ENCODE results near the gene SLC39A6. TPM values are rescaled to one million over a fixed set of nuclear protein-coding genes. Genes with fewer than 3 reads are reported as not detected.

SLC39A6 gene
- total and polyA plus RNA-seq, 2 of the 13 experiments (the other 11 are each of a cell fraction or from before 2014, with no cell fraction given), result 41.7 to 59.2 TPM

GRCh38 chr18:36176177-36176584, 47.0 kb upstream of the SLC39A6 start (continued):
- TF ChIP-seq, protein P1, sequence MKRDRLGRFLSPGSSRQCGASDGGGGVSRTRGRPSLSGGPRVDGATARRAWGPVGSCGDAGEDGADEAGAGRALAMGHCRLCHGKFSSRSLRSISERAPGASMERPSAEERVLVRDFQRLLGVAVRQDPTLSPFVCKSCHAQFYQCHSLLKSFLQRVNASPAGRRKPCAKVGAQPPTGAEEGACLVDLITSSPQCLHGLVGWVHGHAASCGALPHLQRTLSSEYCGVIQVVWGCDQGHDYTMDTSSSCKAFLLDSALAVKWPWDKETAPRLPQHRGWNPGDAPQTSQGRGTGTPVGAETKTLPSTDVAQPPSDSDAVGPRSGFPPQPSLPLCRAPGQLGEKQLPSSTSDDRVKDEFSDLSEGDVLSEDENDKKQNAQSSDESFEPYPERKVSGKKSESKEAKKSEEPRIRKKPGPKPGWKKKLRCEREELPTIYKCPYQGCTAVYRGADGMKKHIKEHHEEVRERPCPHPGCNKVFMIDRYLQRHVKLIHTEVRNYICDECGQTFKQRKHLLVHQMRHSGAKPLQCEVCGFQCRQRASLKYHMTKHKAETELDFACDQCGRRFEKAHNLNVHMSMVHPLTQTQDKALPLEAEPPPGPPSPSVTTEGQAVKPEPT (CRISPR knock-in tag; IDR thresholded peaks at IDR 0.05; ENCODE audit: low read depth), result 0 out of 2 replicates have a peak, but pooled peaks have one; percentile 58
- TF ChIP-seq NR2F1 (CRISPR knock-in tag; IDR thresholded peaks at IDR 0.05) (peak in 1 of 2 experiments; percentile 44; a peak in 2 of 4 replicates), AHR (CRISPR knock-in tag; IDR thresholded peaks at IDR 0.05) (peak; percentile 58; the same call in 1 of the 2 replicates), KLF6 (CRISPR knock-in tag; IDR thresholded peaks at IDR 0.05) (no peak), KMT2A (CRISPR knock-in tag; IDR thresholded peaks at IDR 0.05) (peak; percentile 64; the same call in 1 of the 2 replicates), ARID4A (CRISPR knock-in tag; IDR thresholded peaks at IDR 0.05; ENCODE audit: borderline replicate concordance) (peak; percentile 80; the same call in 1 of the 2 replicates), SMARCE1 (IDR thresholded peaks at IDR 0.05; ENCODE audit: borderline replicate concordance) (no peak), ZNF441 (CRISPR knock-in tag; IDR thresholded peaks at IDR 0.05; ENCODE audit: borderline replicate concordance) (peak; percentile 71), SOX13 (IDR thresholded peaks at IDR 0.05) (peak; percentile 61; the same call in 1 of the 2 replicates), SOX13 (CRISPR knock-in tag; conservative IDR thresholded peaks at IDR 0.05 in 1 of 2, IDR thresholded peaks at IDR 0.05 in 1 of 2) (peak in 1 of 2 experiments; percentile 86; a peak in 2 of 4 replicates), ONECUT2 (CRISPR knock-in tag; IDR thresholded peaks at IDR 0.05) (peak; percentile 40; the same call in 1 of the 2 replicates), CBX5 (CRISPR knock-in tag; IDR thresholded peaks at IDR 0.05; ENCODE audit: borderline replicate concordance) (peak; percentile 94; the same call in 1 of the 2 replicates), SMYD3 (CRISPR knock-in tag; IDR thresholded peaks at IDR 0.05) (no peak), ZSCAN25 (CRISPR knock-in tag; IDR thresholded peaks at IDR 0.05) (peak; percentile 30; the same call in 1 of the 2 replicates), ZNF530 (CRISPR knock-in tag; IDR thresholded peaks at IDR 0.05; ENCODE audit: low read depth) (no peak), JDP2 (CRISPR knock-in tag; IDR thresholded peaks at IDR 0.05; ENCODE audit: borderline replicate concordance) (no peak), HOXA3 (CRISPR knock-in tag; IDR thresholded peaks at IDR 0.05) (peak; percentile 91), BRCA1 (CRISPR knock-in tag; IDR thresholded peaks at IDR 0.05) (no peak; the same call in 1 of the 2 replicates), FOXO1 (CRISPR knock-in tag; IDR thresholded peaks at IDR 0.05) (peak; percentile 88), POGZ (CRISPR knock-in tag; IDR thresholded peaks at IDR 0.05) (peak; percentile 87)
- TF ChIP-seq, protein P2, sequence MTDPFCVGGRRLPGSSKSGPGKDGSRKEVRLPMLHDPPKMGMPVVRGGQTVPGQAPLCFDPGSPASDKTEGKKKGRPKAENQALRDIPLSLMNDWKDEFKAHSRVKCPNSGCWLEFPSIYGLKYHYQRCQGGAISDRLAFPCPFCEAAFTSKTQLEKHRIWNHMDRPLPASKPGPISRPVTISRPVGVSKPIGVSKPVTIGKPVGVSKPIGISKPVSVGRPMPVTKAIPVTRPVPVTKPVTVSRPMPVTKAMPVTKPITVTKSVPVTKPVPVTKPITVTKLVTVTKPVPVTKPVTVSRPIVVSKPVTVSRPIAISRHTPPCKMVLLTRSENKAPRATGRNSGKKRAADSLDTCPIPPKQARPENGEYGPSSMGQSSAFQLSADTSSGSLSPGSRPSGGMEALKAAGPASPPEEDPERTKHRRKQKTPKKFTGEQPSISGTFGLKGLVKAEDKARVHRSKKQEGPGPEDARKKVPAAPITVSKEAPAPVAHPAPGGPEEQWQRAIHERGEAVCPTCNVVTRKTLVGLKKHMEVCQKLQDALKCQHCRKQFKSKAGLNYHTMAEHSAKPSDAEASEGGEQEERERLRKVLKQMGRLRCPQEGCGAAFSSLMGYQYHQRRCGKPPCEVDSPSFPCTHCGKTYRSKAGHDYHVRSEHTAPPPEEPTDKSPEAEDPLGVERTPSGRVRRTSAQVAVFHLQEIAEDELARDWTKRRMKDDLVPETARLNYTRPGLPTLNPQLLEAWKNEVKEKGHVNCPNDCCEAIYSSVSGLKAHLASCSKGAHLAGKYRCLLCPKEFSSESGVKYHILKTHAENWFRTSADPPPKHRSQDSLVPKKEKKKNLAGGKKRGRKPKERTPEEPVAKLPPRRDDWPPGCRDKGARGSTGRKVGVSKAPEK (CRISPR knock-in tag; IDR thresholded peaks at IDR 0.05; ENCODE audit: borderline replicate concordance), result no peak
